Keratinocyte (primary cell): Measurements from ENCODE around the gene PNPLA7. TPM values are rescaled to one million over a fixed set of nuclear protein-coding genes. Genes with fewer than 3 reads are reported as not detected.

Experiments used
- DNase-seq: peaks from one replicate; pipeline ENCODE4 v3.0.0-alpha.2; 2011; ENCODE audit warnings: low read depth, missing footprints, low spot score
- FAIRE-seq: peaks from 2 replicates; lab custom pipeline; 2011; peaks lifted over from hg19 to GRCh38; lab: Jason Lieb, UNC
- H2AFZ ChIP-seq: 2 replicates; pipeline ENCODE4 v1.6.0; 2012; ENCODE audit warnings: low read length, control low read depth, inconsistent platforms; ENCODE audit not compliant: control insufficient read depth
- H3K27ac ChIP-seq: 2 replicates; pipeline ENCODE4 v1.5.1; 2011; ENCODE audit warnings: low read length; ENCODE audit not compliant: control insufficient read depth, insufficient read depth
- H3K27me3 ChIP-seq: 3 replicates; pipeline ENCODE4 v1.6.0; 2011; ENCODE audit warnings: low read length; ENCODE audit not compliant: control insufficient read depth, insufficient read depth; ENCODE audit errors: extremely low read depth
- H3K36me3 ChIP-seq, 2 experiments: 2 replicates in 1 of 2; 3 replicates in 1 of 2; pipeline ENCODE4 v1.5.1; 2011; ENCODE audit warnings: low read length in 2 of 2, mild to moderate bottlenecking in 1 of 2; ENCODE audit not compliant: control insufficient read depth in 2 of 2, insufficient read depth in 2 of 2; ENCODE audit errors: extremely low read depth in 1 of 2
- H3K4me1 ChIP-seq: 3 replicates; pipeline ENCODE4 v1.5.1; 2011; ENCODE audit warnings: low read length; ENCODE audit not compliant: control insufficient read depth, insufficient read depth; ENCODE audit errors: extremely low read depth
- H3K4me2 ChIP-seq: 3 replicates; pipeline ENCODE4 v1.6.0; 2011; ENCODE audit warnings: low read depth, low read length; ENCODE audit not compliant: control insufficient read depth, insufficient read depth; ENCODE audit errors: extremely low read depth
- H3K4me3 ChIP-seq, 3 experiments: fragments of 200-600 bp in 1 of 3; sonication (generic) in 1 of 3; 2 replicates in 2 of 3; 3 replicates in 1 of 3; pipeline ENCODE4 v1.5.1; 2011 to 2016; ENCODE audit warnings: low read length in 3 of 3, mild to moderate bottlenecking in 3 of 3, control low read depth in 2 of 3, inconsistent platforms in 1 of 3, low read depth in 1 of 3, mixed read lengths in 1 of 3, mixed run types in 1 of 3, moderate library complexity in 1 of 3; ENCODE audit not compliant: control insufficient read depth in 2 of 3, insufficient read depth in 2 of 3; ENCODE audit errors: extremely low read depth in 1 of 3
- H3K79me2 ChIP-seq: 2 replicates; pipeline ENCODE4 v1.6.0; 2012; ENCODE audit warnings: low read length; ENCODE audit not compliant: control insufficient read depth, insufficient read depth
- H3K9ac ChIP-seq: 3 replicates; pipeline ENCODE4 v1.6.0; 2011; ENCODE audit warnings: low read length; ENCODE audit not compliant: control insufficient read depth, insufficient read depth; ENCODE audit errors: extremely low read depth
- H3K9me1 ChIP-seq: 3 replicates; pipeline ENCODE4 v1.6.0; 2011; ENCODE audit warnings: low read length; ENCODE audit not compliant: control insufficient read depth, insufficient read depth; ENCODE audit errors: extremely low read depth
- H3K9me3 ChIP-seq: 2 replicates; pipeline ENCODE4 v1.5.1; 2012; ENCODE audit warnings: low read depth, low read length; ENCODE audit not compliant: control insufficient read depth
- H4K20me1 ChIP-seq: 3 replicates; pipeline ENCODE4 v1.6.0; 2011; ENCODE audit warnings: low read length; ENCODE audit not compliant: control insufficient read depth, insufficient read depth; ENCODE audit errors: extremely low read depth
- CTCF ChIP-seq, 3 experiments: IDR thresholded peaks in 1 of 3; conservative IDR thresholded peaks in 1 of 3; optimal IDR thresholded peaks in 1 of 3; 2 replicates in 2 of 3; 3 replicates in 1 of 3; pipeline versions ENCODE3 to v1.5.1; 2011; ENCODE audit warnings: low read length in 3 of 3, mild to moderate bottlenecking in 3 of 3, moderate library complexity in 2 of 3, control low read depth in 1 of 3, inconsistent platforms in 1 of 3; ENCODE audit not compliant: insufficient read depth in 2 of 3; ENCODE audit errors: extremely low read depth in 1 of 3
- EZH2 ChIP-seq: IDR thresholded peaks from one replicate; pipeline ENCODE4 v1.6.1; 2012; ENCODE audit warnings: inconsistent platforms, mild to moderate bottlenecking, low read length, moderate library complexity
- dilution Hi-C: fragments of 300-500 bp; cut with MboI; formaldehyde crosslinking; loops from one replicate; pipeline ENCODE4 v1.7.0; 2020; ENCODE audit warnings: low sequenced_read_pairs; ENCODE audit not compliant: extremely low pct_ligation_motif_present
- polyA plus RNA-seq, 5 experiments: library from polyadenylated mRNA; depleted of rRNA in 3 of 5; stranded (reverse) in 3 of 5; stranded (forward) in 1 of 5; unstranded in 1 of 5; fragments of >200 nt; gene quantifications; 1 replicate in 1 of 5; 2 replicates in 3 of 5; 3 replicates in 1 of 5; pipeline versions ENCODE4 v1.2.1 to v1.2.3, GENCODE V29; 2011 to 2012; ENCODE audit warnings: missing spikeins in 2 of 5, low read depth in 1 of 5, low replicate concordance in 1 of 5

Gene PNPLA7
- polyA plus RNA-seq, 1 donor (not counting 4 experiments of a cell fraction or from before 2014, with no cell fraction given), result 0.34 TPM

GRCh38 chr9:137542486-137542885, 7.7 kb downstream of the PNPLA7 start:
- no peaks in the 10 kb centered on the region for H3K27me3 ChIP-seq
- no peak for FAIRE-seq
- no peak for TF ChIP-seq EZH2
- no peak for TF ChIP-seq CTCF (optimal IDR thresholded peaks at IDR 0.05 in 1 of 3, IDR thresholded peaks at IDR 0.05 in 1 of 3, conservative IDR thresholded peaks at IDR 0.05 in 1 of 3; ENCODE audit: extremely low read depth in 1 of 3, insufficient read depth in 2 of 3, low read length in 3 of 3)

GRCh38 chr9:137540536-137540935, 9.7 kb downstream of the PNPLA7 start:
- H3K9me1 ChIP-seq, result no peaks in the 10 kb centered on the region
- TF ChIP-seq CTCF (optimal IDR thresholded peaks at IDR 0.05 in 1 of 3, IDR thresholded peaks at IDR 0.05 in 1 of 3, conservative IDR thresholded peaks at IDR 0.05 in 1 of 3; ENCODE audit: extremely low read depth in 1 of 3, insufficient read depth in 2 of 3, low read length in 3 of 3) (no peak), EZH2 (no peak)
- no peak overlapping the region for H2AFZ ChIP-seq
- no peaks in the 10 kb centered on the region for H3K9me3 ChIP-seq
- H3K36me3 ChIP-seq, result no peaks in the 10 kb centered on the region
- no peak overlapping the region for H3K9ac ChIP-seq
- H3K4me1 ChIP-seq, result no peaks in the 10 kb centered on the region
- no peak overlapping the region for H3K4me3 ChIP-seq
- no peak overlapping the region for H3K4me2 ChIP-seq
- no peaks in the 10 kb centered on the region for H3K79me2 ChIP-seq
- DNase-seq (no peak), FAIRE-seq (no peak)
- H3K27me3 ChIP-seq, result no peaks in the 10 kb centered on the region
- no peaks in the 10 kb centered on the region for H4K20me1 ChIP-seq
- dilution Hi-C loops, result no loop called here
- no peak overlapping the region for H3K27ac ChIP-seq

More at GRCh38 chr9:137542486-137542885, 7.7 kb downstream of the PNPLA7 start:
- Histone ChIP-seq H3K79me2 (no peaks in the 10 kb centered on the region), H3K9ac (no peak overlapping the region), H3K9me1 (no peaks in the 10 kb centered on the region), H4K20me1 (no peaks in the 10 kb centered on the region), H3K4me2 (no peak overlapping the region), H3K36me3 (no peaks in the 10 kb centered on the region), H3K27ac (no peak overlapping the region), H2AFZ (no peak overlapping the region), H3K4me1 (no peaks in the 10 kb centered on the region), H3K9me3 (no peaks in the 10 kb centered on the region), H3K4me3 (no peak overlapping the region)
- dilution Hi-C loops, result no loop called here
- DNase-seq, result no peak
